ENCODE data around the gene IQSEC1.

- no peak for TF ChIP-seq CTCF (IDR thresholded peaks at IDR 0.05)
- no peak for TF ChIP-seq EZH2 (IDR thresholded peaks at IDR 0.05; ENCODE audit: borderline replicate concordance, insufficient read depth, low read depth, low read length, poor library complexity, severe bottlenecking)
Measured at GRCh38 chr3:12903000-12903800, 170.0 kb downstream of the IQSEC1 start.
